GM18498 (cell line): ENCODE results near the gene EYA4.

Source experiments
- ATAC-seq: cut with Tn5 transposase; IDR thresholded peaks from one replicate; pipeline ENCODE4 v1.9.1; 2021; ENCODE audit warnings: mild to moderate bottlenecking, moderate library complexity; ENCODE audit not compliant: unreplicated experiment

The EYA4 gene

DNA sequence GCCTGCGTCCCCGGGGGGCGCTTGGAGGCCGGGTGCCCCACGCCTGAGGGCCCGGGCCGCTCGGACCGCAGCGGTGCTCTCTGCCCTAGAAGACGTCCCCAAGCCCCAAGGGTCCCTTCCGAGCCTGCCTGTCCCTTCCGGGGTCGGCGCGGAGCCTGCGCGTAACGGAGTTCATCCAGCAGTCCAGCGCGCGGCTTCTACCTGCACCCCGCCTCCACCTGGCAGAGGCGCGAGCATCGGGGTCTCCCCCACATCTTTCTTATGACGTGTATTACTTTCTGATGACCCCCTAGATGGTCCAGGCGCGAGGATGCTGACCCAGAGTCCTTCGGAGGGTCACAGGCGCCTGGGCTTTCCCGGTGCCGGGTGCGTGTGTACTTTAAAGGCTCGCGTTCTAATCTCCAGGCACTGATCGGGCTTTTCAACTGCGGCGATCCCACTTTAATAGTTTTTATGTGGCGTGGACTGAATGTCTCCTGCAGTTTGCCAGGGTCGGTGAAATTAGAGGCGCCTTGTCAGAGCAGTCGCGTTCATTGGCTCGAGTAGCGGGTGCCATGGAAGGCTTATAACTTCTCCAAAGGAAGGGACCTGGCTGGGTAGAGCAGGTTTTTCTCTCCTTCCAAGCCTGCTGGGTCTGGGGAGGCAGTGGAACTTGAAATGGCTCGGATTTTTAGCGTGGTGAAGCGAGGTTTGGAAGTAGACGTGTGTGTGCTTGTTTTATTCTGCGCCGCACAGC lies 912 bp downstream of the EYA4 start:
- ATAC-seq, result no peak

DNA sequence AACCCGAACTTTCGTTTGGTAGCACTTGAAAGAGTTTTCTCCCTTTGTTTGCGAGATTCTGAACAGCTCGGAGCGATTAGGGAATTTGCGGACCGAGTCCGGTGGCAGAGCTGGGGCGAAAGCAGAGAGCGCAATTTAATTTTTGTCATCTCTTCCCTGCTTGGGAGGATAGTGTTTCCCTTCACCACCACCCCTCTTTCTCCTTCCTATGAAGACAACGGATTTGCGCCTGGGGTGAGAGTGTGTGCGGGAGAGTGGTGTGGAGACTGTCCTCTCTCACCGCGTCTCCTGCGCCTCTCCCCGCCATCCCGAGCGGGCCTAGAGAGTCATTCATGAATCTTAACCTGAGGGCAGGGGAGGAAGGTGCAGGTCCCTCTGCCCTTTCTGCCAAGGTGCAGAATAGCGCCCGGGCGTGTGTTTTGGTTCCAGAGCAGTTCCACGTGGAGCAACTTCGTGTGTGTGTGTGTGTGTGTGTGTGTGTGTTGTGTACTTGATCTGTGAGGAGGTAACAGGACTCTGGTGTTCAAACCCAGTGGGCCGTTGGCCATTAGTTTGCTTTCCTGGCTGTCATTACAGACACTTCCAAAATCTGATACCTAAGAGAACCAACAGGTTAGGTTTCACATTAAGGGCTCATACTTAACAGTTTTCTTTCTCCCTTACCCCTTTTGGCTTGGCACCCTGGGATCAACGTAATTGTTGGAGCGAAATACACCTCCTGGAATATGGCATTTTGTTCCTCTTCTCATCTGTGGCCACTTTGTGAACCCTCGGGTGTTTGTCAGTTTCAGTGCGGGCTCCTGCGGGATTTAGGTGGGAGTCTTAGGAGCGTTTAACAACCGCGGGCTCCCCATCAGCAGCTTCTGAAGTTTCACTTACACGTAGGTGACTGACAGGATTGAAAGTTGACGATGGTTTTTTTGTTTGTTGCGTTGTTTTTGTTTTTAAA lies 1.8 kb downstream of the EYA4 start:
- no peak for ATAC-seq

DNA sequence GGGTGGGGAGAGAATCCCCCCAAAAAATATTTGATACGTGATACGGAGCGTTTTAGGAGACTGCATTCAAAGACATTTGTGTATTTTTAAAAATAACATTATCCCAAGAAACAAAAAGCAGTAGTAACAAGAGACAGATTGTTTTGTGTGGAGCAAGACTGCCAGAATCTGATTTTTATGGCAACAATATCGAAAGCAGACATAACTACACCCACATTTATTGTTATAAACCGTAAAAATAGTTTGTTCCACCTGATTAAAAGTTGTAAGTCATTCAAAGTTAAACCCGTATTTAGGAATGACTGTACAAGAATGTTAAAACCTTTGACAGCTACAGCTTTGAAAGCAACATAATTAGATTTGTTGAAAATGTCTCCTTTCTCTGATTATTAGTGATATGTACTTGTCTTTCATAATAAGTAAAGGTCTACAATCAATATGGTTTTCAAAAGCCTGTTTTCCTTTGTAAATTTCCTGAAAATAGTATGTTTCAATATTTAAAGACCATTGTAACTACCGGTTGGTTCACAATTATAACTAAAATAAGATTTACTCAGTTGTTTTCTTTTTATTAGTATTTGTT lies 2.7 kb downstream of the EYA4 start:
- ATAC-seq, result no peak

DNA sequence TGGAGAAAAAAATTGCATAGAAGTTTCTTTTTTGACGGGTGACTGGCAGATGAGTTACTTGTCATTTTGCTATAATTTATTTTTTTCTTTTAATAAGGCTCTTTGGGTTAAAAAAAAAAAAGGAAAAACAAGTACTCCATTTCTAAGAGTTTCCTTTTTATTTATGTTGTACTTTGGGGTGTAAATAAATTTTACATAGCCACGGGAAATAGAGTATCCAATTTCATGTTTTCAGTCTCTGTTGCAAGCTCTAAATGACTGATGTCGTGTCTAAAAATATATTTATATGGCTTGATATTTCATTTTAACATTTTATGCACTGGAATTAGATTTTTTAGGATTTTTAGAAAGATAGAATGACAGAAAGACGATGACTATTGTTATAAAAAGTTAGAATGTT lies 3.4 kb downstream of the EYA4 start:
- ATAC-seq, result no peak

DNA sequence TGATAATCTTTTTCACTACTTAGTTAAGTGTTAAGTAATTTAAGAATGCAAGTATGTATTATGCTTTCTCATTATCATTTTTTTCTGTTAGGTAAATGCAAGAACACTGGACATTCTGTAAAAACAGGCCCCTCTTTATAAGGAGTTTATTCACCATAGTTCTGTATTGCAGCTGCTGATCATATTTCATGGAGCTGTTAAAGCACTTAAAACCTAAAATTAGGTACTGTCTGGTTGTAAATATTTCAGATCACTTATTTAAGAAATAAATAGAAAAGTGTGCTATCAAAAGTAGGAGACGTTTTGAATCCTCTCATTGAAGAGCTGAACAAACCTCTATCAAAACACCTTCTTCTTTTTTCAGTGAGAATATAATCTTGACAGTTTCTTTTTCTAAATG lies 3.9 kb downstream of the EYA4 start:
- no peak for ATAC-seq

DNA sequence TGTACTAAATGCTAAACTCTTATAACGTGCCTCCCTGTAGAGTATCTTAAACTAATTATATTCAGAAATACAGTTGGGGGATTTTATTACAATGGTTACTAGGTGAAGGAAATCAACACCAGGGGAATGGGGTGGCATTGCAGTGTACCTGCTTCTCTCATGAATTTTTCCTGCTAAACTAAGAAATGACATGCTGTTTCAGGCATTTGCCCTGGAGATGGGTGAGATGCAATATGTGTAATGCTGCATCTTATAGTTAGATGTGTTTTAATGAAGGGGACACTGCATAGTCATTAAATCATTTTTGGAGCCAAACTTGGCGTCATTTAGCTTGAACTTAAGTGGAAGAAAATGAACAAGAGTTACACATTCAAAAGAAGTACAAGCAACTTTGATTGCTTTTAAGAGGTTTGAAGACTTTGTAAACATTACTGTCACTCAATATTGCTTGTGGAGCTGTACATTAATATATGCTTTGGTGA lies 4.3 kb downstream of the EYA4 start:
- no peak for ATAC-seq

DNA sequence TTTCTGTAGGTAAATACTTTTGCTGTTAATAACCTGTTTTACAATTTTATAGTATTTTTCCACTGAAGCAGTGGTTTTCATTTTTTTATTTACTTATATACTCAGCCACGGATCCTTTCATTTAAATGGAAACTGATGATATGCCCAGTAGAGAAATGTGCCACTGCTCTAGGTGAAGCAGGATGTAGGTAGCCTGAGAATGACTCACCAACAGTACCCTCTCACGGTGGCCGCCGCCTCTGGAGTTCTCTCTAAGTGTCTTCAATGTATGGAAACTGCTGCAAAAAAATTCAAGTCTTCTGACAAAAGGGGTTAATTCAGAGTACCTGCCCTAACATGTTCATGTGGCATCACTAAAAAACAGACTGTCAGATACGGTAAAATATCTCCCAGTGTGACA lies 6.4 kb downstream of the EYA4 start:
- no peak for ATAC-seq

DNA sequence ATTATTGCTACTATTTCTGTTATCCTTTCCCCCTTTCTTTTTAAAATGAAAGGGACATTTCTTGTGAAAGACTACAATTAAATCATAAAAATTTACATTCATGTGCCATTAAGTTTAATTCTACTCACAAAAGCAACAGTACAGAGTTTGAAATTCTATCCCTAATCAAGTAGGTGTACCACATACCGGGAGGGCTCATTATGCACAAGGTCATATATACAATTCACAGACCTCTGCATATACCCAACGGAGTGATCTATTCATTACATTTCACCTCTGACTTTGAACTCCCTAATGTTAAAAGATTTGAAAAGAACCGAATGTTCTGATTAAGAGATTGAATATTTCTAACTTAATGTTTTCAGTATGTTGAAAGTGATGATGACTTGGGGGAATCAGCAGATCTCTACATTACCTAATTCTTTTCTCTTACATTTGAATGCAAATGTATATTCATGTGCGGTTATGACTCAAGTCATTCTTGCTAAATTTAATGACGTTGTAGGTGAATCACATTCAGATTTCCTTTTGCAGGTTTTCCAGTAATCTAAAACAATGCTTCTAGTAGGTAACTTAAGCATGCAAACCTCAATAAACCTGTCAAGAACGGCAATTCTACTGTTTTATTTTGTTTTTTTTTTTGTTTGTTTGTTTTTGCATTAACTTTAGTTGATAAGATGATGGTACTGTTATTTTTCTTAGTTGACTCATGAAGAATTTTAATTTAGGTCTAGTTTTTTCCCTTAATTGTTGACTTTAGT lies 7.3 kb downstream of the EYA4 start:
- no peak for ATAC-seq

DNA sequence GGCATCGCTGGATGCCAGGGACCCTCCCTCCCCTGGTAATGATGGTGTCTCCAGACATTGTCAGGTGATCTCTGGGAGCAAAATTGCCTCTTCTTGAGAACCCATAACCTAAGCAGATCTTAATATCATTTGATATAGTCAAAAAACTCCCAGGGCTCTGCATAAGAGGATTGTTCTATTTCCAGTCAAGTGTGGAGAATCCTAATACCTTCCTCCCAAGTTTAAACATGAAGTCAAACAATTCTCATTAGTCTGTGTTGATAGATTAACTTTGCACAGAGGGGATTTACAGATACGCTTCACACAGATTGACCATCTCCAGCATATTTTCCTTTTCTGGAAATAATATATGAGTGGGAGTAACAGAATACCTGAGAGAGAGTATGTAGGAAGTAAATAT lies 10.5 kb downstream of the EYA4 start:
- no peak for ATAC-seq

DNA sequence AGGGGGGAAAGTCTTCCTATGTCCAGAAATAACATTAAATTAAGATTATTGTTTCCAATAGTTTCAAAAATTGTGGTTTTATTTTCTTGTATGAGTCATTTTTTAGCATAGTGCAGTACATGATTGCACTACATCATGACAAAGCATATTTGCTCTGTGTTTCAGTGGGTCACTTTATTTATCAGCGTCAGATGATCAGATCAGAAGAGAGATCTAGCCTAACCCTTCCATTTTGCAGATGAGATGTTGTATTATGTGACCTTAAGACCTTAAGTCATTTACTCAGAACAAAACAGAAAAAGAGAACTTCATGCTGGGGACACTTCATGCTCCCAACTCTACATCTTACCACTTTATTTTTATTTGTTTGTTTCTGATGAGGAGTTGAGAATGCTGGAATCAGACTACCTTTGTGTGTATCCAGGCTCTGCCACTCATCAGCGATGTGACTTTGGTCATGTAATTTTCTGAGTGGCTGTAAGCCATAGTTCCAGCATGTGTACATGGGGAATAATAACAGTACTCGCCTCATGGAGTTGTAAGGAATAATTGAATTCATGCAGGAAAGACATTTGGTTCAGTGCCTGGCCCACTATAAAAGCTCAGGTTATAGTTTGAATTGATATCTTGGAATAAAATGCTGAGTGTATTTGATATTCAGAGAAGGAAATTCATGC lies 13.5 kb downstream of the EYA4 start:
- ATAC-seq, result no peak

DNA sequence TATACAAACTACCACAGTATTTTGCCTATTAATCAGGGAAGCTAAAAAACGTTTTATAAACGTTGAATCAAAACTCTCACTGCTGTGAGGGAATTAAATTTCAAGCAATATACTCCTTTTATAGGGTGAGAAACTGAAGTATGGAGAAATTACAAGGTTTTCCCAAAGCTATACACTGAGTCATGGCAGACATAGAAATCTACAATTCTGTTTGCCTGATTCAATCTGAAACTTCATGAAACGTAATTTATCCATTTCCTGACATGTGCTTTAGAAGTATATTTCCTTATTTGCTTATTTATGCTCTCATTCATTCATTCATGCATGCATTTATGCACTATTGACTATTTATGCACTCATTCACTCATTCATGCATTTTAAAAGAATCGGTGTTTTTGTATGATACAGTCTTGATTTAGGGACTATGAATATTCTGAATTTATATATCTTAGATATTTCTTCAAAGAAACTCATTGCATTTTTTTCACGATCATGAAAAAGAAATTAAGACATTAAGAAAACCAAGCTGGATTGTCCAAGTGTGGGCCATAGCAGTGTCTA lies 16.5 kb downstream of the EYA4 start:
- no peak for ATAC-seq

DNA sequence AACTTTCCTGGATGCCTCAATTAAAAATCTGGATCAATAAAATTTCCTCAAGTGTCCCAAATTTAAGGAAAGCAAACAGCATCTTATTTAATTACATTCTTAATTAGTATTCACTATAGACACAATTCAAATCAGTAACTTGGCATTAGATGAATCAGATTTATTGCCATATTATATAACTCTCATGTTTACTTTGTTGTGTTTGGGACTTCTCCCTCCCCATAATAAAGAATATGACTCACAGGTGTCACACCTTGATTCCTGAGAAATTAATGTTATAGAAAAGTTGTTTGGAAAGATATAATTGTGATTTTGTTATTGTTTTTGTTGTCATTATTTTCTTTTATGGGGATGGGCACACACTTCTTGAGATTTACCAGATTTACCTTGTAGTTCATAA lies 18.4 kb downstream of the EYA4 start:
- no peak for ATAC-seq

DNA sequence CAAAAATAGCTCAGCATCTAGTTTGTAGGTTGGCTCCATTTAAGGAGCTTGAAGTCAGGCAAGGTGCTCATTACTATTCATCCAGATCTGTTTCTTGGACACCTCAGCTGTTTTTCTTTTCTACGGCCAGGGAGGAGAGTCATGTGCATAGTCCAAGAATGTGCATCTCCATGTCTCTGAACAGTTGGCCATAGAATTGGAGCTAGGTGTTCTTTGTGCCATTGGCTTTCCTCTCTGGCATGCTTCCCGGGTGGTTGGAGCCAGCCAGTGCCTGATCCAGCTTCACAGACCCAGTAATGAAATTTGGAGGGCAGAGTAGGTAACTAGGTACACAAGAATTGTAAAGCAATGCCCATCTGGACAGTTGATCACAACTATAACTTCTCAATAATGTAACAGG lies 21.6 kb downstream of the EYA4 start:
- ATAC-seq, result no peak

DNA sequence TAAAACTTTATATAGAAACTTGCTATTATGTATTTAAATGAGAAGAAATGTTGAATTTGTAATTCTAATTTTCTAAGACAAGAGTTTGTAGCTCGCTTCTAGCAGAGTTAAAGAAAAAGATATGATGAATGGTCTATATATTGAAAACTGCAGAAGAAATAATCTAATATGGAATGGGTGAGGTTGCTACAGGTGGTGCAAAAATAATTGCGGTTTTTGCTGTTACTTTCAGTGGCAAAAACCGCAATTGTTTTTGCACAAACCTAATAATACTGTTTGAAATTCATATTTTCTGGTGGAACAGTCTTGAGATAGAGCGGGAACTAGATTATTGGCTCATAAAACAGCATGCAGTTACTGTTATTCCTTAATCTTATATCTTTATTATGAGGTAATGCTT lies 23.9 kb downstream of the EYA4 start:
- ATAC-seq, result no peak

DNA sequence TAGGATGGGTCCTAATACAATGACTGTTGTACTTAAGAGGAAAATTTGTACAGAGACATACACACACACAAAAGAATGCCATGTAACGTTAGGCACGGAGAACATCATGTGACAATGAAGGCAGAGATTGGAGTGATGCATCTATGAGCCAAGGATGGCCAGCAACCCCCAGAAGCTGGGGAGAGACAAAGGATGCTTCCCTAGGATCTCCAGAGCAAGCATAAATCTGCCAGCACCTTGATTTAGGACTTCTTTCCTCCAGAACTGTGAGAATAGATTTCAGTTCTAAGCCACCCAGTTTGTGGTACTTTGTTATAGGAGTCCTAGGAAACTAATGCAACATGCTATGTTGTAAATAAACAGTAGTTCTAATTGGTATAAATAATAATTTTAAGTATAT lies 25.0 kb downstream of the EYA4 start:
- no peak for ATAC-seq

DNA sequence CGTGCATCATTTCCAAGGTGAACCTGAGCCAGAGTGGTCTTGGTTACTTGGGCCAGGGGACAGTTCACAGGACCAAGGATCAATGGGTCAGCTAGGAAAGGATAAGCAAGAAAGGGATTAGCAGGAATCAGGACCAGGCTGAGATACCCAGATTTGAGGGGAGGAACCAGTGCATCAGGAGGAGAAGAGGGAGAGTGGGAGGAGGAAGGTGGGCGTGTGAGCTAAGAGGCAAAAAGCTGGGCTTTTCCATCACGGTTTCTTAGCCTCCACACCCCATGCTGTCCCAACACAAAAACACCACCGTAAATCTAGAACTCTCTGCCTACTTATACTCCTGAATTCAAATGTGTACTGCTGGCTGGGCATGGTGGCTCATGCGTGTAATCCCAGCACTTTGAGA lies 27.5 kb downstream of the EYA4 start:
- no peak for ATAC-seq

DNA sequence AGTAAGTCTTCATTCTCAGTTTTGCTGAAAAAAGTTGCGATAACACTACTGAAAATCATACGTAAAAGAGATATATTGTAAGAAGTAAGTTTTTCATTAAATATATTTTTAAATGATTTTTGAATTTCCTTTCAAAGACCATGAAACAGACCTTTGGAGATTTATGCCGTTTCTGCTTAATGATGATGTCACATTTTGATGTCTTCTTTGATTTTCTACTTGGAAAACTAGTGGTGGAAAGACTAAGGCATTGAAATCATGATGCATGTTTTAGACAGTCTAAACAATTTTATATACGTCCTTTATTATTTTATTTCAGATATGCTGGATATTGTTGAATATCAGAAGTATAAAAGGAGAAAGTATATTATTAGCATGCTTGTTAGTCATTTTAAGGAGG lies 33.7 kb downstream of the EYA4 start:
- no peak for ATAC-seq

DNA sequence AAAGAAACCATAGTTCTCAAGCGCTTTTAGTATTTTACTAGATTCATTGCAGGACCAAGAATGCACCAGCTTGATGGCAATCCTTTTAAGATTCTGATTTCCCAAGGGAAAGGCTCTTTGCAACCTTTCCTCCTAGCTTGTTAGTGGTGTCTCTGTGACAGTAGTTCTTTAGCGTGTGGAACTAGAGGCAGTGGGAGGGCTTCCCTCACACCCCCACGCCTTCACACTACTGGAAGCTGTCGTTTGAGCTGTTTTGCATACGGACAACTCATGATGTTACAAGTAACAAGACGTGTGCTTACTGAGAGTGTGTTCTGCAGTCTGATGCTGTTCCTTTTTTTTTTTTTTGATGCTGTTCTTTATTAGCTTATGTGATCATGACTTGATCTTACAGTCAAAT lies 34.1 kb downstream of the EYA4 start:
- ATAC-seq, result no peak

DNA sequence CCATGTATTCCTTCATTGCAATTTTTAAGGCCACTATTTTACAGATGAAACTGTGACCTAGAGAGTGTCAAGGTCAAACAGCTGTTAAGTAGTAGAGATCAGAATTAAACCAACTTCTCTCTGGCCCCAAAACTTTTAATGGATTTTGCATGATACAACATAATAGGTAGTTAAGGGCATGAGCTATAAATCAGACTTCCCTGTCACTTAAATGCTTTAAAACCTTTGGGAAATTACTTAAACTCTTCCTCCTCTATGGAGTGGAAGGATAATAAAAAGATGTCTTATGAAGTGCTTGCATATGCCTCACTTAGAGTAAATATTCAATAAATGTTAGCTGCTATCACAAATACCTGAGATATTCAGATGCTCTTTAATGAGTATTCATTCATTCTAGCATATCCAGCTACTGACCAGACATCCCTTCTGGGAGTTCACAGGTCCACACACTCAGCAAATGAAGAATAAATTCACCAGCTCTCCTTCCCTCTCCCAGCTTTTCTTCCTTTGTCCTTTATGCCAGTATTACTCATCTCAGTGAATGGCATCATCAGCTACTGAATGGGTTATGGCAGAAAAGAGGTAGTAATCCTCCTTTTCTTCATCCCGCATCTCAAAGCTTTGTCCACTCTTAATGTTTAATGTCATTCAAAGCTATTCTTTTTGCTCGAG lies 36.2 kb downstream of the EYA4 start:
- no peak for ATAC-seq
